ENCODE data around the gene DNASE1L2.

DNA sequence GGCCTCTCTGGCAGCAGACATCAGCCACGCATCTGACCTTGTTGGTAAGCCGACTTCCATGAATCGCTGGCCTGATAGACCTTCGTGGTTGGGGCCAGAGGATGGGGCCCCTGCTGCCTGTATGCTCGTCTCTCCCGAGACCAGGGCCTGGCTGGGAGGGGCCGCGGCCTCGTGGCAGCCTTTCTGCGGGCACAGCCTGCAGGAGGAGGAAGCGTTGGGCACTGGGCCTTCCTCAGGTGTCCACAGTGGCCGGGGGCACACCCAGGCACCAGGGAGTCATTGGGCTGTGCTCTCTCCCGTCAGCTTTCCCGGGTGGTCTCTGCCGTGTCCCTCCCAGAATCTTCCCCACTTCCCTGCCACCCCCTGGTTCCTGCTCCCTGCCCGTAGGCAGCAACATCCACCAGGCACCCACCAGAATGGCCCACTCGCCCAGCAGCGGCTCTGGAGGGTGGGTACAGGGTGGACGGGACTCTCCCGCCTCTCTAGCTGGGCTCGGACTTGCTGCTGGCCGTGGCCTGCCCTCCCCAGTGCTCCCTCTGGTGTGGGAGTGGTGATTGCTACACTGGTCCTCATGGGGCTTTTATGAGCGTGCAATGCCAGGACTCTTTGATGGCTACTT, 6.5 kb upstream of the DNASE1L2 start:
- no peak for TF ChIP-seq EZH2 (IDR thresholded peaks at IDR 0.05; ENCODE audit: borderline replicate concordance, control insufficient read depth, low read depth, low read length)
- no peak for TF ChIP-seq BRCA1 (IDR thresholded peaks at IDR 0.05; ENCODE audit: low read depth, low read length)
- TF ChIP-seq, protein P1, sequence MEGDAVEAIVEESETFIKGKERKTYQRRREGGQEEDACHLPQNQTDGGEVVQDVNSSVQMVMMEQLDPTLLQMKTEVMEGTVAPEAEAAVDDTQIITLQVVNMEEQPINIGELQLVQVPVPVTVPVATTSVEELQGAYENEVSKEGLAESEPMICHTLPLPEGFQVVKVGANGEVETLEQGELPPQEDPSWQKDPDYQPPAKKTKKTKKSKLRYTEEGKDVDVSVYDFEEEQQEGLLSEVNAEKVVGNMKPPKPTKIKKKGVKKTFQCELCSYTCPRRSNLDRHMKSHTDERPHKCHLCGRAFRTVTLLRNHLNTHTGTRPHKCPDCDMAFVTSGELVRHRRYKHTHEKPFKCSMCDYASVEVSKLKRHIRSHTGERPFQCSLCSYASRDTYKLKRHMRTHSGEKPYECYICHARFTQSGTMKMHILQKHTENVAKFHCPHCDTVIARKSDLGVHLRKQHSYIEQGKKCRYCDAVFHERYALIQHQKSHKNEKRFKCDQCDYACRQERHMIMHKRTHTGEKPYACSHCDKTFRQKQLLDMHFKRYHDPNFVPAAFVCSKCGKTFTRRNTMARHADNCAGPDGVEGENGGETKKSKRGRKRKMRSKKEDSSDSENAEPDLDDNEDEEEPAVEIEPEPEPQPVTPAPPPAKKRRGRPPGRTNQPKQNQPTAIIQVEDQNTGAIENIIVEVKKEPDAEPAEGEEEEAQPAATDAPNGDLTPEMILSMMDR (IDR thresholded peaks at IDR 0.05 in 2 of 3, conservative IDR thresholded peaks at IDR 0.05 in 1 of 3; ENCODE audit: control insufficient read depth in 2 of 3, extremely low read depth in 1 of 3, insufficient read depth in 1 of 3, low read depth in 3 of 3, low read length in 3 of 3) = no peak
- no peak; the same call in 1 of the 2 replicates for TF ChIP-seq POLR2A (IDR thresholded peaks at IDR 0.05; ENCODE audit: low read depth, low read length)
- TF ChIP-seq, protein P2, sequence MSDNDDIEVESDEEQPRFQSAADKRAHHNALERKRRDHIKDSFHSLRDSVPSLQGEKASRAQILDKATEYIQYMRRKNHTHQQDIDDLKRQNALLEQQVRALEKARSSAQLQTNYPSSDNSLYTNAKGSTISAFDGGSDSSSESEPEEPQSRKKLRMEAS (IDR thresholded peaks at IDR 0.05; ENCODE audit: low read depth, low read length) = no peak
- no peak for TF ChIP-seq RAD21 (IDR thresholded peaks at IDR 0.05; ENCODE audit: insufficient read depth, low read depth, low read length)
- no peak for TF ChIP-seq BCL11A (IDR thresholded peaks at IDR 0.05; ENCODE audit: low read depth, low read length)
- TF ChIP-seq RUNX3 (IDR thresholded peaks at IDR 0.05; ENCODE audit: low read length) = no peak
- TF ChIP-seq NR2C2 (IDR thresholded peaks at IDR 0.05; ENCODE audit: borderline replicate concordance, control insufficient read depth, insufficient read length, low read depth) = no peak
- no peak for TF ChIP-seq EGR1 (IDR thresholded peaks at IDR 0.05; ENCODE audit: borderline replicate concordance in 1 of 2, low read depth in 2 of 2, low read length in 2 of 2)
- no peak for TF ChIP-seq EP300 (IDR thresholded peaks at IDR 0.05; ENCODE audit: borderline replicate concordance in 1 of 2, control insufficient read depth in 1 of 2, low read depth in 2 of 2, low read length in 2 of 2)
- TF ChIP-seq ATF7 (IDR thresholded peaks at IDR 0.05; ENCODE audit: low read depth) = no peak
- TF ChIP-seq MXI1 (IDR thresholded peaks at IDR 0.05; ENCODE audit: low read depth, low read length) = no peak

All from GM12878 (cell line).